SH-SY5Y (cell line): ENCODE measurements around the gene NIN.

Experiments used
- GATA2 ChIP-seq: IDR thresholded peaks from 2 replicates; pipeline ENCODE4 v1.6.1; 2011; ENCODE audit warnings: mild to moderate bottlenecking, low read depth, low read length
- GATA3 ChIP-seq: IDR thresholded peaks from 2 replicates; pipeline ENCODE4 v1.6.1; 2011; ENCODE audit warnings: low read depth, mild to moderate bottlenecking, low read length, moderate library complexity

DNA sequence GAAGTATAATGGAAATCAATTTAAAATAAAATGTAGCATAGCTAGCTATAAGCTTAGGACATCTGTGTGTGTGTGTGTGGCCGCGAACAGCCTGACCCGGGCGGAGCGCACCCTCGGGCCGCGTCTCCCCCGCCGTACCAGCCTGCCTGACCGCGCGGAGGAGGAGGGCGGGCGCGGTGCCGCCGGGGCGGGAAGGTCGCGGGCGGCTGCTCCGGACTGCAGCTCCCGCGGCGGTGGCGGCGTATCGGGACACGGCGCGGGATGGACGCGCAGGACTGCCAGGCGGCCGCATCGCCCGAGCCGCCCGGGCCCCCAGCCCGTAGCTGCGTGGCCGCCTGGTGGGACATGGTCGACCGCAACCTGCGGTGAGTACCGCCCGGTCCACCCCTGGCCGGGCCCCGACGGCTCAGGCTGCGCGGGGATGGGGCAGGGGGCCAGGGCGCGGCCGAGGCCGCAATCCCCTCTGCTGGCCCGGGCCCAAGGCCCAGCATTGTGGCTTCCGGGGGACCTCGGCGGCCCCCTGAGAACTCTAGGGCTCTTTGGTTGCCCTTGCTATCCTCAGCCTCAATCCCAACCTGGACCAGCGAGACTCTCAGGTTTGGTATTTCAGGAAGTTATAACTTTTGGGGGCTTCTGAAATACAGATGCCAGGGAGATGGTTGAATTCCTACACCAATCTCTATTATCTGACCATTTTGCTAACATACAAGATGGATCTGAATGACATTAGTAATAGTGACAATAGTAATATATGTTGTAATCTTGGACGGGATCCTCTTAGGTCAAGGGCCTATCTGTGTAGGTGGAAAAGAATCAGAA lies 41.2 kb upstream of the NIN start, which contains the start of gene ABHD12B:
- no peak for TF ChIP-seq GATA2
- TF ChIP-seq GATA3, result no peak
